ENCODE measurements around the gene ARPP19. TPM values are rescaled to one million over a fixed set of nuclear protein-coding genes. Genes with fewer than 3 reads are reported as not detected.

ARPP19 gene
- total and polyA plus RNA-seq, 2 experiments from 2014 or later, result 78.3 to 192 TPM

- TF ChIP-seq, protein P1, sequence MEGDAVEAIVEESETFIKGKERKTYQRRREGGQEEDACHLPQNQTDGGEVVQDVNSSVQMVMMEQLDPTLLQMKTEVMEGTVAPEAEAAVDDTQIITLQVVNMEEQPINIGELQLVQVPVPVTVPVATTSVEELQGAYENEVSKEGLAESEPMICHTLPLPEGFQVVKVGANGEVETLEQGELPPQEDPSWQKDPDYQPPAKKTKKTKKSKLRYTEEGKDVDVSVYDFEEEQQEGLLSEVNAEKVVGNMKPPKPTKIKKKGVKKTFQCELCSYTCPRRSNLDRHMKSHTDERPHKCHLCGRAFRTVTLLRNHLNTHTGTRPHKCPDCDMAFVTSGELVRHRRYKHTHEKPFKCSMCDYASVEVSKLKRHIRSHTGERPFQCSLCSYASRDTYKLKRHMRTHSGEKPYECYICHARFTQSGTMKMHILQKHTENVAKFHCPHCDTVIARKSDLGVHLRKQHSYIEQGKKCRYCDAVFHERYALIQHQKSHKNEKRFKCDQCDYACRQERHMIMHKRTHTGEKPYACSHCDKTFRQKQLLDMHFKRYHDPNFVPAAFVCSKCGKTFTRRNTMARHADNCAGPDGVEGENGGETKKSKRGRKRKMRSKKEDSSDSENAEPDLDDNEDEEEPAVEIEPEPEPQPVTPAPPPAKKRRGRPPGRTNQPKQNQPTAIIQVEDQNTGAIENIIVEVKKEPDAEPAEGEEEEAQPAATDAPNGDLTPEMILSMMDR (conservative IDR thresholded peaks at IDR 0.05; ENCODE audit: low read depth in 2 of 2), result no peak
- TF ChIP-seq NANOG (IDR thresholded peaks at IDR 0.05; ENCODE audit: borderline replicate concordance), result no peak
- no peak for TF ChIP-seq ZNF462 (CRISPR knock-in tag; IDR thresholded peaks at IDR 0.05)
Observed at GRCh38 chr15:52505151-52505550, 63.7 kb downstream of the ARPP19 start (continued).

DNA sequence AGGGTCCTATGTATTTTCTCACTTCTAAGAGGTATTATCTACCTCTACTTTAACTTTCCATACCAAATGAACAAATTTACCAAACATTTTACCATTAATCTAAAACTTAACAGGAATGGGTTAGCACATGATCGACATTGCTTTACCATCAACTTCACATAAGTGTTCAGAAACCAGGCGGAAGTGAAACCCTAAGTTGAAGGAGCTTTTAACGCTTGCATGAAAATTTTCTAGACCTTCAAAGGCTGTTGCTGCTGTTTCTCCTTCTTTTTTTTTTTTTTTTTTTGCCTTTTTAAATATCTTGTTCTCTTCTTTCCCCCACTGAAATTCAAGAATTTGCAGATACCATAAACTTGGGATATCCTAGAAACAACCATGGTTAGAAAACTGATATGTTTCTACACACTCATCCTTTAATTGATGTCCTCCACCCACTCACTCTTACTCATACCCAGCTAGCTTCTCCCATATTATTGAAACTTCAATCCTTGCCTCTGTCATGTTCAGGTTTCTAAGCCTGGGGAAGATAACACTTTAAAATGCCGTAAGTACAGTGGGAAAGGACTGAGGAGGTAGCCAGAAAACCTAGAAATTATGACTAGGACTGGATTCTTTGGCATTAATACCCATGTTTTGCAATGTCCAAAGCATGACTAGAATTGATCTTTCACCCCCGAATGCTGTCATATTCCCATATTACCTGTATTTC lies 64.9 kb downstream of the ARPP19 start:
- Histone ChIP-seq H2AFZ (no peak overlapping the region), H3K79me2 (replicated peaks; ENCODE audit: insufficient read depth) (peaks cover 13% of the 10 kb centered on the region; the same call in 1 of the 2 replicates), H3K4me2 (no peak overlapping the region), H3K27ac (ENCODE audit: low read depth) (no peak overlapping the region; the same call in 1 of the 2 replicates), H3K9me2 (ENCODE audit: insufficient read depth) (no peaks in the 10 kb centered on the region), H3K4me1 (ENCODE audit: insufficient read depth) (peaks cover 5% of the 10 kb centered on the region; the same call in 1 of the 2 replicates), H4K20me1 (replicated peaks; ENCODE audit: insufficient read depth) (no peaks in the 10 kb centered on the region), H3K36me3 (ENCODE audit: insufficient read depth) (no peaks in the 10 kb centered on the region), H3K27me3 (ENCODE audit: insufficient read depth) (no peaks in the 10 kb centered on the region), H3F3A (replicated peaks; ENCODE audit: low read depth) (no peaks in the 10 kb centered on the region), H3K4me3 (no peak overlapping the region)
- Mint-ChIP-seq H3K4me1 (peaks cover 9% of the 10 kb centered on the region), H3K4me3 (no peak overlapping the region), H3K9me3 (no peaks in the 10 kb centered on the region), H3K27ac (no peak overlapping the region), H3K27me3 (ENCODE audit: insufficient read depth, low read depth, poor library complexity) (no peaks in the 10 kb centered on the region), H3K36me3 (ENCODE audit: low read depth) (no peaks in the 10 kb centered on the region)
- DNase-seq (ENCODE audit: low spot score), result no peak
- ATAC-seq, result no peak
- TF ChIP-seq ZNF114 (CRISPR knock-in tag; IDR thresholded peaks at IDR 0.05) (no peak), EZH2phosphoT487 (IDR thresholded peaks at IDR 0.05; ENCODE audit: unreplicated experiment) (no peak), NANOG (IDR thresholded peaks at IDR 0.05; ENCODE audit: borderline replicate concordance) (no peak), EZH2 (IDR thresholded peaks at IDR 0.05; ENCODE audit: low read depth, unreplicated experiment) (no peak), JUNB (IDR thresholded peaks at IDR 0.05; ENCODE audit: unreplicated experiment) (no peak), POLR2AphosphoS5 (IDR thresholded peaks at IDR 0.05; ENCODE audit: low read depth) (no peak)
- TF ChIP-seq, protein P2, sequence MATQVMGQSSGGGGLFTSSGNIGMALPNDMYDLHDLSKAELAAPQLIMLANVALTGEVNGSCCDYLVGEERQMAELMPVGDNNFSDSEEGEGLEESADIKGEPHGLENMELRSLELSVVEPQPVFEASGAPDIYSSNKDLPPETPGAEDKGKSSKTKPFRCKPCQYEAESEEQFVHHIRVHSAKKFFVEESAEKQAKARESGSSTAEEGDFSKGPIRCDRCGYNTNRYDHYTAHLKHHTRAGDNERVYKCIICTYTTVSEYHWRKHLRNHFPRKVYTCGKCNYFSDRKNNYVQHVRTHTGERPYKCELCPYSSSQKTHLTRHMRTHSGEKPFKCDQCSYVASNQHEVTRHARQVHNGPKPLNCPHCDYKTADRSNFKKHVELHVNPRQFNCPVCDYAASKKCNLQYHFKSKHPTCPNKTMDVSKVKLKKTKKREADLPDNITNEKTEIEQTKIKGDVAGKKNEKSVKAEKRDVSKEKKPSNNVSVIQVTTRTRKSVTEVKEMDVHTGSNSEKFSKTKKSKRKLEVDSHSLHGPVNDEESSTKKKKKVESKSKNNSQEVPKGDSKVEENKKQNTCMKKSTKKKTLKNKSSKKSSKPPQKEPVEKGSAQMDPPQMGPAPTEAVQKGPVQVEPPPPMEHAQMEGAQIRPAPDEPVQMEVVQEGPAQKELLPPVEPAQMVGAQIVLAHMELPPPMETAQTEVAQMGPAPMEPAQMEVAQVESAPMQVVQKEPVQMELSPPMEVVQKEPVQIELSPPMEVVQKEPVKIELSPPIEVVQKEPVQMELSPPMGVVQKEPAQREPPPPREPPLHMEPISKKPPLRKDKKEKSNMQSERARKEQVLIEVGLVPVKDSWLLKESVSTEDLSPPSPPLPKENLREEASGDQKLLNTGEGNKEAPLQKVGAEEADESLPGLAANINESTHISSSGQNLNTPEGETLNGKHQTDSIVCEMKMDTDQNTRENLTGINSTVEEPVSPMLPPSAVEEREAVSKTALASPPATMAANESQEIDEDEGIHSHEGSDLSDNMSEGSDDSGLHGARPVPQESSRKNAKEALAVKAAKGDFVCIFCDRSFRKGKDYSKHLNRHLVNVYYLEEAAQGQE (IDR thresholded peaks at IDR 0.05; ENCODE audit: unreplicated experiment), result no peak
- TF ChIP-seq, protein P1 (conservative IDR thresholded peaks at IDR 0.05; ENCODE audit: low read depth in 2 of 2), result no peak

All from GM23338 (cell line).